Panc1 (cell line): ENCODE measurements around the gene RHEB. TPM values are rescaled to one million over a fixed set of nuclear protein-coding genes. Genes with fewer than 3 reads are reported as not detected.
A peak's percentile ranks its signal among the peaks of the same experiment; 100 is the strongest.

Experiments used
- ATAC-seq: fragments of 200-7000 bp; cut with Tn5 transposase; 2 replicates; pipeline ENCODE4 v1.9.1; 2020; ENCODE audit warnings: mild to moderate bottlenecking, moderate library complexity
- BruUV-seq: library from RNA; stranded (reverse); fragments of 400-500 nt; replicated peaks from 2 replicates; lab custom pipeline; 2021; lab: Mats Ljungman, UMichigan
- CTCF ChIA-PET: fragments of 300-600 bp; sonication (Branson Sonifier 250); formaldehyde crosslinking; loops from one replicate; lab custom pipeline; 2022; ENCODE audit warnings: antibody characterized with exemption; lab: Charles Lee
- POLR2A ChIA-PET: fragments of 300-600 bp; sonication (Branson Sonifier 250); formaldehyde crosslinking; loops from one replicate; lab custom pipeline; 2022; ENCODE audit warnings: antibody characterized with exemption; lab: Charles Lee
- DNase-seq: peaks from one replicate; pipeline ENCODE4 v3.0.0-alpha.2; 2010; ENCODE audit warnings: low read depth, low spot score
- H3K27ac ChIP-seq: 2 replicates; pipeline ENCODE4 v1.5.1; 2011; ENCODE audit warnings: mild to moderate bottlenecking, low read length, inconsistent platforms
- H3K27me3 ChIP-seq: fragments of 200-500 bp; sonication (Bioruptor generic); 2 replicates; pipeline ENCODE4 v1.6.0; 2014; ENCODE audit warnings: low read length, inconsistent platforms; ENCODE audit not compliant: control insufficient read depth, insufficient read depth
- H3K36me3 ChIP-seq: fragments of 200-500 bp; sonication (Bioruptor generic); 2 replicates; pipeline ENCODE4 v1.5.1; 2014; ENCODE audit warnings: inconsistent platforms, mild to moderate bottlenecking, low read length, moderate library complexity; ENCODE audit not compliant: control insufficient read depth, insufficient read depth
- H3K4me1 ChIP-seq: 2 replicates; pipeline ENCODE4 v1.5.1; 2011; ENCODE audit warnings: inconsistent platforms, mild to moderate bottlenecking, low read length, moderate library complexity; ENCODE audit not compliant: control insufficient read depth, insufficient read depth
- H3K4me3 ChIP-seq, 2 experiments: 2 replicates each; pipeline ENCODE4 v1.5.1; 2011 to 2012; ENCODE audit warnings: low read depth in 2 of 2, low read length in 2 of 2, mild to moderate bottlenecking in 2 of 2, inconsistent platforms in 1 of 2, moderate library complexity in 1 of 2
- H3K9me3 ChIP-seq: fragments of 200-500 bp; sonication (Bioruptor generic); 2 replicates; pipeline ENCODE4 v1.5.1; 2014; ENCODE audit warnings: low read depth, mild to moderate bottlenecking, inconsistent platforms, low read length, moderate library complexity; ENCODE audit not compliant: control insufficient read depth, insufficient read depth
- POLR2AphosphoS5 ChIP-seq: IDR thresholded peaks from 2 replicates; pipeline ENCODE4 v1.6.1; 2012; ENCODE audit warnings: mild to moderate bottlenecking, low read depth, low read length, moderate library complexity
- SIN3A ChIP-seq: IDR thresholded peaks from 2 replicates; pipeline ENCODE4 v1.6.1; 2012; ENCODE audit warnings: low read depth, mild to moderate bottlenecking, low read length, moderate library complexity, borderline replicate concordance; ENCODE audit not compliant: insufficient read depth
- TCF7L2 ChIP-seq: IDR thresholded peaks from 2 replicates; pipeline ENCODE4 v1.6.1; 2011; ENCODE audit warnings: mild to moderate bottlenecking, low read depth, low read length, inconsistent platforms
- in situ Hi-C: cut with HindIII; loops from 2 replicates; pipeline ENCODE4 v1.10.0; 2016; ENCODE audit warnings: low sequenced_read_pairs, low pct_unique_long_range_greater_than_20kb
- intact Hi-C: fragments of 100-400 bp; cut with micrococcal nuclease; formaldehyde crosslinking; loops from one replicate; pipeline ENCODE4 v1.10.0; 2022; ENCODE audit not compliant: unreplicated experiment
- total RNA-seq: library from RNA; stranded (reverse); gene quantifications from one replicate; pipeline ENCODE4 v1.2.1, GENCODE V29; 2021; ENCODE audit not compliant: unreplicated experiment
- TF ChIP-seq, protein P1 (sequence below), 2 experiments: IDR thresholded peaks; 2 replicates each; pipeline ENCODE4 v1.6.1; 2011 to 2012; ENCODE audit warnings: low read depth in 2 of 2, control low read depth in 1 of 2, low read length in 1 of 2, mild to moderate bottlenecking in 1 of 2, moderate library complexity in 1 of 2; ENCODE audit not compliant: insufficient read depth in 1 of 2
- TF ChIP-seq, protein P2 (sequence below): fragments of 450-650 bp; IDR thresholded peaks from 2 replicates; pipeline ENCODE4 v1.5.1; 2017; ENCODE audit warnings: mild to moderate bottlenecking

The RHEB gene
- total RNA-seq, 1 experiment from 2014 or later = 259 TPM

DNA sequence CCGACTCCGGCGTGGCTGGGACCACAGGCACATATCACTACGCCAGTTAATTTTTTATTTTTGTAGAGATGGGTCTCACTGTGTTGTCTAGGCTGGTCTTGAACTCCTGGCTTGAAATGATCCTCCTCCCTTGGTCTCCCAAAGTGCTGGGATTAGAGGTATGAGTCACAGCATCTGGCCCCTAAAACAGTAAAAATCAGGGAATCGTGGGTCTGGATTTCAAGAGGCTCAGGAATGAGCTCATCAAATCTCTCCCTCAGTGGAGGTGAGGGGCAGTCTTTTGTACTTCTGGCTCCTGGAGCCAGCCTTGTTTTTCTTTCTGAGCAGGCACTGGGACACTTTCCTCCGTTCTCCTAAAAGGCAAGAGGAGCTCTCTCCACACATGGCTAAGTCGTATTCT is 32.1 kb upstream of the RHEB start:
- H3K4me3 ChIP-seq = no peak overlapping the region
- in situ Hi-C loops (no loop called here), intact Hi-C loops (no loop called here)
- H3K27me3 ChIP-seq = no peaks in the 10 kb centered on the region
- H3K9me3 ChIP-seq = no peaks in the 10 kb centered on the region
- TF ChIP-seq SIN3A (no peak), POLR2AphosphoS5 (no peak), TCF7L2 (no peak)
- TF ChIP-seq, protein P1, sequence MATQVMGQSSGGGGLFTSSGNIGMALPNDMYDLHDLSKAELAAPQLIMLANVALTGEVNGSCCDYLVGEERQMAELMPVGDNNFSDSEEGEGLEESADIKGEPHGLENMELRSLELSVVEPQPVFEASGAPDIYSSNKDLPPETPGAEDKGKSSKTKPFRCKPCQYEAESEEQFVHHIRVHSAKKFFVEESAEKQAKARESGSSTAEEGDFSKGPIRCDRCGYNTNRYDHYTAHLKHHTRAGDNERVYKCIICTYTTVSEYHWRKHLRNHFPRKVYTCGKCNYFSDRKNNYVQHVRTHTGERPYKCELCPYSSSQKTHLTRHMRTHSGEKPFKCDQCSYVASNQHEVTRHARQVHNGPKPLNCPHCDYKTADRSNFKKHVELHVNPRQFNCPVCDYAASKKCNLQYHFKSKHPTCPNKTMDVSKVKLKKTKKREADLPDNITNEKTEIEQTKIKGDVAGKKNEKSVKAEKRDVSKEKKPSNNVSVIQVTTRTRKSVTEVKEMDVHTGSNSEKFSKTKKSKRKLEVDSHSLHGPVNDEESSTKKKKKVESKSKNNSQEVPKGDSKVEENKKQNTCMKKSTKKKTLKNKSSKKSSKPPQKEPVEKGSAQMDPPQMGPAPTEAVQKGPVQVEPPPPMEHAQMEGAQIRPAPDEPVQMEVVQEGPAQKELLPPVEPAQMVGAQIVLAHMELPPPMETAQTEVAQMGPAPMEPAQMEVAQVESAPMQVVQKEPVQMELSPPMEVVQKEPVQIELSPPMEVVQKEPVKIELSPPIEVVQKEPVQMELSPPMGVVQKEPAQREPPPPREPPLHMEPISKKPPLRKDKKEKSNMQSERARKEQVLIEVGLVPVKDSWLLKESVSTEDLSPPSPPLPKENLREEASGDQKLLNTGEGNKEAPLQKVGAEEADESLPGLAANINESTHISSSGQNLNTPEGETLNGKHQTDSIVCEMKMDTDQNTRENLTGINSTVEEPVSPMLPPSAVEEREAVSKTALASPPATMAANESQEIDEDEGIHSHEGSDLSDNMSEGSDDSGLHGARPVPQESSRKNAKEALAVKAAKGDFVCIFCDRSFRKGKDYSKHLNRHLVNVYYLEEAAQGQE (IDR thresholded peaks at IDR 0.05; ENCODE audit: insufficient read depth in 1 of 2, low read depth in 2 of 2, low read length in 1 of 2) = no peak
- TF ChIP-seq, protein P2, sequence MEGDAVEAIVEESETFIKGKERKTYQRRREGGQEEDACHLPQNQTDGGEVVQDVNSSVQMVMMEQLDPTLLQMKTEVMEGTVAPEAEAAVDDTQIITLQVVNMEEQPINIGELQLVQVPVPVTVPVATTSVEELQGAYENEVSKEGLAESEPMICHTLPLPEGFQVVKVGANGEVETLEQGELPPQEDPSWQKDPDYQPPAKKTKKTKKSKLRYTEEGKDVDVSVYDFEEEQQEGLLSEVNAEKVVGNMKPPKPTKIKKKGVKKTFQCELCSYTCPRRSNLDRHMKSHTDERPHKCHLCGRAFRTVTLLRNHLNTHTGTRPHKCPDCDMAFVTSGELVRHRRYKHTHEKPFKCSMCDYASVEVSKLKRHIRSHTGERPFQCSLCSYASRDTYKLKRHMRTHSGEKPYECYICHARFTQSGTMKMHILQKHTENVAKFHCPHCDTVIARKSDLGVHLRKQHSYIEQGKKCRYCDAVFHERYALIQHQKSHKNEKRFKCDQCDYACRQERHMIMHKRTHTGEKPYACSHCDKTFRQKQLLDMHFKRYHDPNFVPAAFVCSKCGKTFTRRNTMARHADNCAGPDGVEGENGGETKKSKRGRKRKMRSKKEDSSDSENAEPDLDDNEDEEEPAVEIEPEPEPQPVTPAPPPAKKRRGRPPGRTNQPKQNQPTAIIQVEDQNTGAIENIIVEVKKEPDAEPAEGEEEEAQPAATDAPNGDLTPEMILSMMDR = no peak
- ATAC-seq = peak; percentile 13; the same call in 1 of the 2 replicates
- ChIA-PET CTCF (no interaction called here), POLR2A (no interaction called here)
- no peaks in the 10 kb centered on the region for H3K36me3 ChIP-seq
- no TSS peak for BruUV-seq
- H3K4me1 ChIP-seq = 0 out of 2 replicates have a peak, but pooled peaks cover 9% of the 10 kb centered on the region
- H3K27ac ChIP-seq = no peak overlapping the region; the same call in 1 of the 2 replicates
- DNase-seq = no peak

DNA sequence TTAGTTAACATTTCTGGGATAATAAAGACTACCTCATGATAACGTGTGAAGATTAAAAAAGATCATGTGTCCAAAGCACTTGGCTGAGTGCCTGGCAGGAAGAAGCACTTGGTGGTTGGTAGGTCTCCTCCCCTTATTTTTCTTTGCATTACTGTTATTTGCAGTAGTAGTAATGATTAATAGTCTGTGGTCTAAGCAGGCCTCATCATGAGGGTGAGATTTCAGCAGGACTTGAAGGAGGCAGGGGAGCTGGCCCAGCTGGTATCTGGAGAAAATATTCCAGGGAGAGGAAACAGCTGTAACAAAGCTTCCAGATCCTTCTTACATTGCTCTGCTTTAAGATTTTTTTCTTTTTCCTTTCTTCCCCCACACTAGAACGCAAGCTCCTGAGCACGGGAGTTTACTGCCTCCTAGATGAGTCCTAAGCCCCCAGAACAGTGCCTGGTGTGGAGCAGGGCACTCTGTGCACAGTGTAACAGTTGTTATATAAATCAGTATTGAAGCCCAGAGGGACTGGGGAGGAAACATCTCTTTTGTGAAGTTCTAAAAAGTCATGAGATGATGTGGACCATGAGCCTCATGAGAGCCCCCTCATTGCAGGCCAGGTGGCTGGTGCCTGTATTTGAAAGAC is 31.1 kb upstream of the RHEB start:
- DNase-seq (no peak), ATAC-seq (no peak)
- Histone ChIP-seq H3K36me3 (no peaks in the 10 kb centered on the region), H3K27ac (0 out of 2 replicates have a peak overlapping the region, but pooled peaks have one; percentile 13), H3K27me3 (no peaks in the 10 kb centered on the region), H3K4me3 (no peak overlapping the region), H3K4me1 (0 out of 2 replicates have a peak, but pooled peaks cover 9% of the 10 kb centered on the region), H3K9me3 (no peaks in the 10 kb centered on the region)
- ChIA-PET CTCF (no interaction called here), POLR2A (no interaction called here)
- intact Hi-C loops (no loop called here), in situ Hi-C loops (no loop called here)
- TF ChIP-seq, protein P1 (IDR thresholded peaks at IDR 0.05; ENCODE audit: insufficient read depth in 1 of 2, low read depth in 2 of 2, low read length in 1 of 2) = no peak
- TF ChIP-seq, protein P2 = no peak
- TF ChIP-seq SIN3A (no peak), TCF7L2 (no peak), POLR2AphosphoS5 (no peak)
- no TSS peak for BruUV-seq
